ENCODE measurements around the gene CRBN. TPM values are rescaled to one million over a fixed set of nuclear protein-coding genes. Genes with fewer than 3 reads are reported as not detected.

Gene CRBN
- total and polyA plus RNA-seq, 9 of the 15 experiments (the other 6 are each of a cell fraction or from before 2014, with no cell fraction given): 40.8 to 331 (median 57.4) TPM

DNA sequence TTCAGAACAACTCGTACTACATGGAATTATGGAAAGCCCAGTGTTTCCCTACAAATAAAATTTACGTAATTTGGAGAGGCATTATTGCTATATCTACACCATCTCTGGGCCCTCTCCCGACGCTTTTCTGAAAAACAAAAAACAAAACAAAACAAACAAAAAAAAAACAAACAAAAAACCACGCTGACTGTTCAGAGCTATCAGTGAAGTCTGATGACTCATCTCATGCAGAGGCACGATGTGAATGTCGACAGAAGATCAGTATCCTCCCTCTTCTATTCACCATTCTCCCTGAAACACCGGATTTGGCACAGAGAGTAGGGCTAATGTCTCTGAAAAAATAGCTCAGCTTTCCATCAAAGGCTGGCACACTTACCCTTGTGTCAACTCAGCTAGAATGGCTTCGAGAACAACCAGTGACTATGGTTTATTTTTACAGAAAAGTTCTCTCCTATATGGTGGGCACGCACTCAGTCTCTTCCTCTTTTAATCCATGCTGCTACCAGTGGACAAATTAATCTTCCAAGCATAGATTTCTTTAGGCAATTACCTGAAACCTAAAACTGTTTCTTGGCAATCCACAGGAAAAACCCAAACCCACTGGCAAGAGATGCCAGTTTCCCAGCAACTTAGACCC lies 1.5 kb downstream of the CRBN start (continued):
- TF ChIP-seq, protein P1, sequence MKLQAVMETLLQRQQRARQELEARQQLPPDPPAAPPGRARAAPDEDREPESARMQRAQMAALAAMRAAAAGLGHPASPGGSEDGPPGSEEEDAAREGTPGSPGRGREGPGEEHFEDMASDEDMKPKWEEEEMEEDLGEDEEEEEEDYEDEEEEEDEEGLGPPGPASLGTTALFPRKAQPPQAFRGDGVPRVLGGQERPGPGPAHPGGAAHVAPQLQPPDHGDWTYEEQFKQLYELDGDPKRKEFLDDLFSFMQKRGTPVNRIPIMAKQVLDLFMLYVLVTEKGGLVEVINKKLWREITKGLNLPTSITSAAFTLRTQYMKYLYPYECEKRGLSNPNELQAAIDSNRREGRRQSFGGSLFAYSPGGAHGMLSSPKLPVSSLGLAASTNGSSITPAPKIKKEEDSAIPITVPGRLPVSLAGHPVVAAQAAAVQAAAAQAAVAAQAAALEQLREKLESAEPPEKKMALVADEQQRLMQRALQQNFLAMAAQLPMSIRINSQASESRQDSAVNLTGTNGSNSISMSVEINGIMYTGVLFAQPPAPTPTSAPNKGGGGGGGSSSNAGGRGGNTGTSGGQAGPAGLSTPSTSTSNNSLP (IDR thresholded peaks at IDR 0.05; ENCODE audit: borderline replicate concordance, low read depth, low read length): no peak
- TF ChIP-seq POLR3G (IDR thresholded peaks at IDR 0.05; ENCODE audit: extremely low read depth, insufficient read length, insufficient replicate concordance): no peak
- no peak for TF ChIP-seq U2AF1 (optimal IDR thresholded peaks at IDR 0.05; ENCODE audit: low read depth, low read length)
- TF ChIP-seq POLR2H (tag; IDR thresholded peaks at IDR 0.05; ENCODE audit: low read depth): 0 out of 2 replicates have a peak, but pooled peaks have one; percentile 17
- no peak for TF ChIP-seq ELF4 (CRISPR knock-in tag; IDR thresholded peaks at IDR 0.05)
- no peak for TF ChIP-seq SUPT5H (IDR thresholded peaks at IDR 0.05)
- TF ChIP-seq ZC3H4 (CRISPR knock-in tag; IDR thresholded peaks at IDR 0.05; ENCODE audit: borderline replicate concordance): no peak
- TF ChIP-seq, protein P2, sequence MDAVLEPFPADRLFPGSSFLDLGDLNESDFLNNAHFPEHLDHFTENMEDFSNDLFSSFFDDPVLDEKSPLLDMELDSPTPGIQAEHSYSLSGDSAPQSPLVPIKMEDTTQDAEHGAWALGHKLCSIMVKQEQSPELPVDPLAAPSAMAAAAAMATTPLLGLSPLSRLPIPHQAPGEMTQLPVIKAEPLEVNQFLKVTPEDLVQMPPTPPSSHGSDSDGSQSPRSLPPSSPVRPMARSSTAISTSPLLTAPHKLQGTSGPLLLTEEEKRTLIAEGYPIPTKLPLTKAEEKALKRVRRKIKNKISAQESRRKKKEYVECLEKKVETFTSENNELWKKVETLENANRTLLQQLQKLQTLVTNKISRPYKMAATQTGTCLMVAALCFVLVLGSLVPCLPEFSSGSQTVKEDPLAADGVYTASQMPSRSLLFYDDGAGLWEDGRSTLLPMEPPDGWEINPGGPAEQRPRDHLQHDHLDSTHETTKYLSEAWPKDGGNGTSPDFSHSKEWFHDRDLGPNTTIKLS (IDR thresholded peaks at IDR 0.05; ENCODE audit: borderline replicate concordance, low read depth): no peak
- TF ChIP-seq, protein P3, sequence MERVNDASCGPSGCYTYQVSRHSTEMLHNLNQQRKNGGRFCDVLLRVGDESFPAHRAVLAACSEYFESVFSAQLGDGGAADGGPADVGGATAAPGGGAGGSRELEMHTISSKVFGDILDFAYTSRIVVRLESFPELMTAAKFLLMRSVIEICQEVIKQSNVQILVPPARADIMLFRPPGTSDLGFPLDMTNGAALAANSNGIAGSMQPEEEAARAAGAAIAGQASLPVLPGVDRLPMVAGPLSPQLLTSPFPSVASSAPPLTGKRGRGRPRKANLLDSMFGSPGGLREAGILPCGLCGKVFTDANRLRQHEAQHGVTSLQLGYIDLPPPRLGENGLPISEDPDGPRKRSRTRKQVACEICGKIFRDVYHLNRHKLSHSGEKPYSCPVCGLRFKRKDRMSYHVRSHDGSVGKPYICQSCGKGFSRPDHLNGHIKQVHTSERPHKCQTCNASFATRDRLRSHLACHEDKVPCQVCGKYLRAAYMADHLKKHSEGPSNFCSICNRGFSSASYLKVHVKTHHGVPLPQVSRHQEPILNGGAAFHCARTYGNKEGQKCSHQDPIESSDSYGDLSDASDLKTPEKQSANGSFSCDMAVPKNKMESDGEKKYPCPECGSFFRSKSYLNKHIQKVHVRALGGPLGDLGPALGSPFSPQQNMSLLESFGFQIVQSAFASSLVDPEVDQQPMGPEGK (CRISPR knock-in tag; IDR thresholded peaks at IDR 0.05; ENCODE audit: borderline replicate concordance): no peak
- no peak for TF ChIP-seq RHOXF2B (CRISPR knock-in tag; conservative IDR thresholded peaks at IDR 0.05)
- TF ChIP-seq JUNB (CRISPR knock-in tag; conservative IDR thresholded peaks at IDR 0.05): peak; percentile 64; the same call in 1 of the 2 replicates
- no peak for TF ChIP-seq DMBX1 (CRISPR knock-in tag; IDR thresholded peaks at IDR 0.05; ENCODE audit: borderline replicate concordance)
- no peak for TF ChIP-seq SMAD3 (CRISPR knock-in tag; conservative IDR thresholded peaks at IDR 0.05)
- no peak for TF ChIP-seq PHF8 (IDR thresholded peaks at IDR 0.05; ENCODE audit: borderline replicate concordance, low read length)
- TF ChIP-seq, protein P4, sequence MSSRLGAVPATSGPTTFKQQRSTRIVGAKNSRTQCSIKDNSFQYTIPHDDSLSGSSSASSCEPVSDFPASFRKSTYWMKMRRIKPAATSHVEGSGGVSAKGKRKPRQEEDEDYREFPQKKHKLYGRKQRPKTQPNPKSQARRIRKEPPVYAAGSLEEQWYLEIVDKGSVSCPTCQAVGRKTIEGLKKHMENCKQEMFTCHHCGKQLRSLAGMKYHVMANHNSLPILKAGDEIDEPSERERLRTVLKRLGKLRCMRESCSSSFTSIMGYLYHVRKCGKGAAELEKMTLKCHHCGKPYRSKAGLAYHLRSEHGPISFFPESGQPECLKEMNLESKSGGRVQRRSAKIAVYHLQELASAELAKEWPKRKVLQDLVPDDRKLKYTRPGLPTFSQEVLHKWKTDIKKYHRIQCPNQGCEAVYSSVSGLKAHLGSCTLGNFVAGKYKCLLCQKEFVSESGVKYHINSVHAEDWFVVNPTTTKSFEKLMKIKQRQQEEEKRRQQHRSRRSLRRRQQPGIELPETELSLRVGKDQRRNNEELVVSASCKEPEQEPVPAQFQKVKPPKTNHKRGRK (tag; IDR thresholded peaks at IDR 0.05): no peak; the same call in 1 of the 2 replicates
- TF ChIP-seq, protein P5, sequence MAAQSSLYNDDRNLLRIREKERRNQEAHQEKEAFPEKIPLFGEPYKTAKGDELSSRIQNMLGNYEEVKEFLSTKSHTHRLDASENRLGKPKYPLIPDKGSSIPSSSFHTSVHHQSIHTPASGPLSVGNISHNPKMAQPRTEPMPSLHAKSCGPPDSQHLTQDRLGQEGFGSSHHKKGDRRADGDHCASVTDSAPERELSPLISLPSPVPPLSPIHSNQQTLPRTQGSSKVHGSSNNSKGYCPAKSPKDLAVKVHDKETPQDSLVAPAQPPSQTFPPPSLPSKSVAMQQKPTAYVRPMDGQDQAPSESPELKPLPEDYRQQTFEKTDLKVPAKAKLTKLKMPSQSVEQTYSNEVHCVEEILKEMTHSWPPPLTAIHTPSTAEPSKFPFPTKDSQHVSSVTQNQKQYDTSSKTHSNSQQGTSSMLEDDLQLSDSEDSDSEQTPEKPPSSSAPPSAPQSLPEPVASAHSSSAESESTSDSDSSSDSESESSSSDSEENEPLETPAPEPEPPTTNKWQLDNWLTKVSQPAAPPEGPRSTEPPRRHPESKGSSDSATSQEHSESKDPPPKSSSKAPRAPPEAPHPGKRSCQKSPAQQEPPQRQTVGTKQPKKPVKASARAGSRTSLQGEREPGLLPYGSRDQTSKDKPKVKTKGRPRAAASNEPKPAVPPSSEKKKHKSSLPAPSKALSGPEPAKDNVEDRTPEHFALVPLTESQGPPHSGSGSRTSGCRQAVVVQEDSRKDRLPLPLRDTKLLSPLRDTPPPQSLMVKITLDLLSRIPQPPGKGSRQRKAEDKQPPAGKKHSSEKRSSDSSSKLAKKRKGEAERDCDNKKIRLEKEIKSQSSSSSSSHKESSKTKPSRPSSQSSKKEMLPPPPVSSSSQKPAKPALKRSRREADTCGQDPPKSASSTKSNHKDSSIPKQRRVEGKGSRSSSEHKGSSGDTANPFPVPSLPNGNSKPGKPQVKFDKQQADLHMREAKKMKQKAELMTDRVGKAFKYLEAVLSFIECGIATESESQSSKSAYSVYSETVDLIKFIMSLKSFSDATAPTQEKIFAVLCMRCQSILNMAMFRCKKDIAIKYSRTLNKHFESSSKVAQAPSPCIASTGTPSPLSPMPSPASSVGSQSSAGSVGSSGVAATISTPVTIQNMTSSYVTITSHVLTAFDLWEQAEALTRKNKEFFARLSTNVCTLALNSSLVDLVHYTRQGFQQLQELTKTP (IDR thresholded peaks at IDR 0.05; ENCODE audit: low read depth in 1 of 2, partially characterized antibody in 2 of 2): peak in 1 of 2 experiments; percentile 39

Data from K562 (cell line).